ENCODE measurements around the gene PHC1. TPM values are rescaled to one million over a fixed set of nuclear protein-coding genes. Genes with fewer than 3 reads are reported as not detected.
"Not testable (repeated sequence)": the region's sequence is repeated elsewhere in the genome, so short reads cannot be mapped to it uniquely, and the experiment has no call there.

The PHC1 gene
- total and polyA plus RNA-seq, 2 experiments from 2014 or later = 37.5 to 51.7 TPM

GRCh38 chr12:8891976-8892375, 22.3 kb upstream of the PHC1 start:
- Histone ChIP-seq H3K27me3 (no peaks in the 10 kb centered on the region), H3K36me3 (no peaks in the 10 kb centered on the region), H3K27ac (no peak overlapping the region), H3K9me3 (ENCODE audit: low read depth) (no peaks in the 10 kb centered on the region), H3K4me3 (no peak overlapping the region), H3K4me1 (ENCODE audit: low read depth) (no peaks in the 10 kb centered on the region)
- no peak for DNase-seq (ENCODE audit: low read depth in 1 of 2, low spot score in 1 of 2)
- TF ChIP-seq, protein P1, sequence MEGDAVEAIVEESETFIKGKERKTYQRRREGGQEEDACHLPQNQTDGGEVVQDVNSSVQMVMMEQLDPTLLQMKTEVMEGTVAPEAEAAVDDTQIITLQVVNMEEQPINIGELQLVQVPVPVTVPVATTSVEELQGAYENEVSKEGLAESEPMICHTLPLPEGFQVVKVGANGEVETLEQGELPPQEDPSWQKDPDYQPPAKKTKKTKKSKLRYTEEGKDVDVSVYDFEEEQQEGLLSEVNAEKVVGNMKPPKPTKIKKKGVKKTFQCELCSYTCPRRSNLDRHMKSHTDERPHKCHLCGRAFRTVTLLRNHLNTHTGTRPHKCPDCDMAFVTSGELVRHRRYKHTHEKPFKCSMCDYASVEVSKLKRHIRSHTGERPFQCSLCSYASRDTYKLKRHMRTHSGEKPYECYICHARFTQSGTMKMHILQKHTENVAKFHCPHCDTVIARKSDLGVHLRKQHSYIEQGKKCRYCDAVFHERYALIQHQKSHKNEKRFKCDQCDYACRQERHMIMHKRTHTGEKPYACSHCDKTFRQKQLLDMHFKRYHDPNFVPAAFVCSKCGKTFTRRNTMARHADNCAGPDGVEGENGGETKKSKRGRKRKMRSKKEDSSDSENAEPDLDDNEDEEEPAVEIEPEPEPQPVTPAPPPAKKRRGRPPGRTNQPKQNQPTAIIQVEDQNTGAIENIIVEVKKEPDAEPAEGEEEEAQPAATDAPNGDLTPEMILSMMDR (IDR thresholded peaks at IDR 0.05; ENCODE audit: low read depth, low read length) = no peak

GRCh38 chr12:8894378-8894777, 19.9 kb upstream of the PHC1 start:
- H3K27ac ChIP-seq = no peak overlapping the region
- H3K9me3 ChIP-seq (ENCODE audit: low read depth) = no peaks in the 10 kb centered on the region
- DNase-seq (ENCODE audit: low read depth in 1 of 2, low spot score in 1 of 2) = no peak
- TF ChIP-seq, protein P1 (IDR thresholded peaks at IDR 0.05; ENCODE audit: low read depth, low read length) = no peak
- no peaks in the 10 kb centered on the region for H3K4me1 ChIP-seq (ENCODE audit: low read depth)
- no peak overlapping the region for H3K4me3 ChIP-seq
- H3K27me3 ChIP-seq = no peaks in the 10 kb centered on the region
- H3K36me3 ChIP-seq = no peaks in the 10 kb centered on the region

GRCh38 chr12:8894986-8895385, 19.3 kb upstream of the PHC1 start:
- TF ChIP-seq, protein P1 (IDR thresholded peaks at IDR 0.05; ENCODE audit: low read depth, low read length) = no peak
- Histone ChIP-seq H3K27me3 (no peaks in the 10 kb centered on the region), H3K27ac (no peak overlapping the region), H3K4me1 (ENCODE audit: low read depth) (no peaks in the 10 kb centered on the region), H3K36me3 (no peaks in the 10 kb centered on the region), H3K4me3 (no peak overlapping the region), H3K9me3 (ENCODE audit: low read depth) (no peaks in the 10 kb centered on the region)
- no peak for DNase-seq (ENCODE audit: low read depth in 1 of 2, low spot score in 1 of 2)

DNA sequence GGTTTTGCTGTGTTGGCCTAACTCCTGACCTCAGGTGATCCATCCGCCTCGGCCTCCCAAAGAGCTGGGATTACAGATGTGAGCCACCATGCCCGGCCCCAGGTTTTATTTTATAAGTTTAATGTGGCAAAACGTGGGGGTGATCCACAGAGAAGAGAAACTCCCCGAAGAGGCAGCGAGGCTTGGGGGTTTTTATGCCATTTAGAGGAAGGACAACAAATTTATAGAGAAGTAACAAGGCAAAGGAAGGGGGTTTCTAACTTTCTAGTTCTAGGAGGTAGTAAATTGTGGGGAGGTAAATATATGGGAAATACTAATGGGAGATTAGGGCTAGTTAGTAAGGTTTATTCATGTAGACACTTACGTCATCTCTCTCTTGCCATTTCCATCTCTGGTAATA, 17.2 kb upstream of the PHC1 start:
- no peaks in the 10 kb centered on the region for H3K9me3 ChIP-seq (ENCODE audit: low read depth)
- H3K27me3 ChIP-seq = no peaks in the 10 kb centered on the region
- H3K36me3 ChIP-seq = no peaks in the 10 kb centered on the region
- no peak for DNase-seq (ENCODE audit: low read depth in 1 of 2, low spot score in 1 of 2)
- TF ChIP-seq, protein P1 (IDR thresholded peaks at IDR 0.05; ENCODE audit: low read depth, low read length) = no peak
- no peak overlapping the region for H3K4me3 ChIP-seq
- H3K4me1 ChIP-seq (ENCODE audit: low read depth) = no peaks in the 10 kb centered on the region
- H3K27ac ChIP-seq = no peak overlapping the region

DNA sequence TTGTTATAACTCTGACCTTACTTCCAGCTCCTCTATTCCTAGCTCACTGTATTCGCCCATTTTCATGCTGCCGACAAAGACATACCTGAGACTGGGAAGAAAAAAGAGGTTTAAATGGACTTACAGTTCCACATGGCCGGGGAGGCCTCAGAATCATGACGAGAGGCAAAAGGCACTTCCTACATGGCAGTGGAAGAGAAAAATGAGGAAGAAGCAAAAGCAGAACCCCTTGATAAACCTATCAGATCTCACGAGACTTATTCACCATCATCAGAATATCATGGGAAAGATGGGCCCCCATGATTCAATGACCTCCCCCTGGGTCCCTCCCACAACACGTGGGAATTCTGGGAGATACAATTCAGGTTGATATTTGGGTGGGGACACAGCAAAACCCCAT, 14.5 kb upstream of the PHC1 start:
- TF ChIP-seq, protein P1 (IDR thresholded peaks at IDR 0.05; ENCODE audit: low read depth, low read length) = no peak
- H3K4me1 ChIP-seq (ENCODE audit: low read depth) = peaks cover 10% of the 10 kb centered on the region
- H3K9me3 ChIP-seq (ENCODE audit: low read depth) = no peaks in the 10 kb centered on the region
- no peaks in the 10 kb centered on the region for H3K36me3 ChIP-seq
- H3K27ac ChIP-seq = no peak overlapping the region
- H3K27me3 ChIP-seq = no peaks in the 10 kb centered on the region
- DNase-seq (ENCODE audit: low read depth in 1 of 2, low spot score in 1 of 2) = no peak
- no peak overlapping the region for H3K4me3 ChIP-seq

DNA sequence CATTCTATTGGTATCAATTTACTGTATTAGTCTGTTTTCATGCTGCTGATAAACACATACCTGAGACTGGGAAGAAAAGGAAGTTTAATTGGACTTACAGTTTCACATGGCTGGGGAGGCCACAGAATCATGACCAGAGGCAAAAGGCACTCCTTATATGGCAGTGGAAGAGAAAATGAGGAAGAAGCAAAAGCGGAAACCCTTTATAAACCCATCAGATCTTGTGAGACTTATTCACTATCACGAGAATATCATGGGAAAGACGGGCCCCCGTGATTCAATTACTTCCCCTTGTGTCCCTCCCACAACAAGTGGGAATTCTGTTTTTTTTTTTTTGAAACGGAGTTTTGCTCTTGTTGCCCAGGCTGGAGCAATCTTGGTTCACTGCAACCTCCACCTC, 11.6 kb upstream of the PHC1 start:
- not testable (repeated sequence) for DNase-seq (ENCODE audit: low read depth in 1 of 2, low spot score in 1 of 2); H3K27ac ChIP-seq; H3K9me3 ChIP-seq (ENCODE audit: low read depth); H3K4me3 ChIP-seq; H3K36me3 ChIP-seq; H3K27me3 ChIP-seq
- H3K4me1 ChIP-seq (ENCODE audit: low read depth) = peaks cover 18% of the 10 kb centered on the region
